Measurements from ENCODE around the gene CISD2.

CISD2 gene

DNA sequence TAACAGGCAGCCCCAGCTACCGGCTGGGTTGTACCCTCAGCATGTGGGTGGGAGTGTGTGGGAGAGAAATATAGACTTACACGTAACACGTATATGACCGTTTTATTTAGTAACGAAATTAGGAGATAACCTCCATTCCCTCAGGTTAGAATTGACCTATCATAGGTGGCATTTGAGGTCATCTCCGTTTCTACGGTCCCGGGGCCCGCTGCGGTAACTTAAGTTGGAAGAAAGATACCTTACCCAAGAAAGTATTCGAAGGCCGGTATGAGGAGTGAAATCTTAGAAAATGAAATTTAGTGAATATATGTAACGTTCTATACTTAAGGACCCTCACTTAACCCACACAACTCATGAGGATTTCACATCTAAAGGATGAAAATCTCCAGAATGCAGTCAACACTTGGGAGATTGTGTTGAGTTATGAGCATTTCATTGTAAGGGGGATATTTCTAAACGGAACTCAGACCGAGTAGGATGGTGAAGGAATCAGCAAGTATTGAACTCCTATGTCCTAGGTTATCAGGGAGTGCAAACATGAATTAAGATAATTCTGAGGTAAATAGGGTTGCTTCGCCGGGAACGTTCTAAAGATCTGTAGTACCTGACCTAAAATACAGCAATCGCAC lies 891 bp downstream of the CISD2 start:
- TF ChIP-seq TAF1 (IDR thresholded peaks at IDR 0.05; ENCODE audit: borderline replicate concordance, insufficient read depth, low read length) (no peak), SIN3A (IDR thresholded peaks at IDR 0.05; ENCODE audit: borderline replicate concordance, insufficient read depth, low read length) (0 out of 2 replicates have a peak, but pooled peaks have one; percentile 9)

DNA sequence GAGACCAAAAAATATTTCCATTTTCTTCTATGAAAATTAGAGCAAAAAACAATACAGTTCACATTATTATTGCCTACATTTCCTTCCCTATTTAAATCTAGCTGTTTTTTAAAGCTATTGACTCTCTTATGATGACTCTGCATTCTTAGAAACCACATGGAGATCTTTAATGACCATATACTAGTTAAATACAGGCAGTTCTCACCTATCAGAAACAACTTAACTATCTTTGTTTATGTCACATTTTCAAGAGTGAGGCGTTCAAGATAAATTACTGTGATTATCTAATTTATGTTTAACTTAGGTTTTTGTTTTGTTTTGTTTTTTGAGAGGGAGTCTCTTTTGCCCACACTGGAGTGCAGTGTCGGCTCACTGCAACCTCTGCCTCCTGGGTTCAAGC lies 3.0 kb downstream of the CISD2 start:
- TF ChIP-seq SIN3A (IDR thresholded peaks at IDR 0.05; ENCODE audit: borderline replicate concordance, insufficient read depth, low read length) (no peak), TAF1 (IDR thresholded peaks at IDR 0.05; ENCODE audit: borderline replicate concordance, insufficient read depth, low read length) (no peak), FOXP2 (optimal IDR thresholded peaks at IDR 0.05; ENCODE audit: borderline replicate concordance, extremely low read depth, extremely low read length, insufficient read depth) (no peak), POLR2AphosphoS5 (IDR thresholded peaks at IDR 0.05; ENCODE audit: low read depth, low read length) (no peak)
- TF ChIP-seq, protein P1, sequence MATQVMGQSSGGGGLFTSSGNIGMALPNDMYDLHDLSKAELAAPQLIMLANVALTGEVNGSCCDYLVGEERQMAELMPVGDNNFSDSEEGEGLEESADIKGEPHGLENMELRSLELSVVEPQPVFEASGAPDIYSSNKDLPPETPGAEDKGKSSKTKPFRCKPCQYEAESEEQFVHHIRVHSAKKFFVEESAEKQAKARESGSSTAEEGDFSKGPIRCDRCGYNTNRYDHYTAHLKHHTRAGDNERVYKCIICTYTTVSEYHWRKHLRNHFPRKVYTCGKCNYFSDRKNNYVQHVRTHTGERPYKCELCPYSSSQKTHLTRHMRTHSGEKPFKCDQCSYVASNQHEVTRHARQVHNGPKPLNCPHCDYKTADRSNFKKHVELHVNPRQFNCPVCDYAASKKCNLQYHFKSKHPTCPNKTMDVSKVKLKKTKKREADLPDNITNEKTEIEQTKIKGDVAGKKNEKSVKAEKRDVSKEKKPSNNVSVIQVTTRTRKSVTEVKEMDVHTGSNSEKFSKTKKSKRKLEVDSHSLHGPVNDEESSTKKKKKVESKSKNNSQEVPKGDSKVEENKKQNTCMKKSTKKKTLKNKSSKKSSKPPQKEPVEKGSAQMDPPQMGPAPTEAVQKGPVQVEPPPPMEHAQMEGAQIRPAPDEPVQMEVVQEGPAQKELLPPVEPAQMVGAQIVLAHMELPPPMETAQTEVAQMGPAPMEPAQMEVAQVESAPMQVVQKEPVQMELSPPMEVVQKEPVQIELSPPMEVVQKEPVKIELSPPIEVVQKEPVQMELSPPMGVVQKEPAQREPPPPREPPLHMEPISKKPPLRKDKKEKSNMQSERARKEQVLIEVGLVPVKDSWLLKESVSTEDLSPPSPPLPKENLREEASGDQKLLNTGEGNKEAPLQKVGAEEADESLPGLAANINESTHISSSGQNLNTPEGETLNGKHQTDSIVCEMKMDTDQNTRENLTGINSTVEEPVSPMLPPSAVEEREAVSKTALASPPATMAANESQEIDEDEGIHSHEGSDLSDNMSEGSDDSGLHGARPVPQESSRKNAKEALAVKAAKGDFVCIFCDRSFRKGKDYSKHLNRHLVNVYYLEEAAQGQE (IDR thresholded peaks at IDR 0.05; ENCODE audit: insufficient read depth in 1 of 2, low read depth in 2 of 2, low read length in 2 of 2) = no peak

DNA sequence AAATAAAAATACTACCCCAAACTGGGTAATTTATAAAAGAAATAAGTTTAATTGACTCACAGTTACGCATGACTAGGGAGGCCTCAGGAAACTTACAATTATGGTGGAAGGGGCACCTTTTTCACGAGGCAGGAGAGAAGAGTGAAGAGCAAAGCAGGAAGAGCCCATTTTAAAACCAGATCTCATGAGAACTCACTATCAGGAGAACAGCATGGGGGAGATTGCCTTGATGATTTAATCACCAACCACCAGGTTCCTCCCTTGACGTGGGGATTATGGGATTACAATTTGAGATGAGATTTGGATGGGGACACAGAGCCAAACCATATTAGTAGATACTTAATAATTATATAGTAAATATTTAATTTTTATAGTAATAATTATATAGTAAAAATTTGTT lies 10.1 kb downstream of the CISD2 start:
- TF ChIP-seq, protein P1 (IDR thresholded peaks at IDR 0.05; ENCODE audit: insufficient read depth in 1 of 2, low read depth in 2 of 2, low read length in 2 of 2) = no peak

DNA sequence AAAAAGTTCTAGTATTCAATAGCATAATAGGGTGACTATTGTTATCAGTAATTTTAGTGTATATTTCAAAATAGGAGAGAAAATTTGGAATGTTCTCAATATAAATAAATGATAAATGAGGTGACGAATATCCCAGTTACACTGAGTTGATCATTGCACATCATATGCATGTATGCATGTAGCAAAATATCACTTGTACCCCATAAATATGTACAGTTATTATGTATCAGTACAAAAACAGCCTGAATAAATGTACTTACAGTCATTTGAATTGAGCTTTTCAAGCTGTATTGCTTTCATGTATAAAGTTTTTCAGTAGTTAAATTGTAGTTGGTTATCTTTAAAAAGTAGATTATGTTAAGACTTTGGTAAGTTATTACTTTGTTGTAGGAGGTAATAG lies 12.6 kb downstream of the CISD2 start:
- TF ChIP-seq FOXP2 (optimal IDR thresholded peaks at IDR 0.05; ENCODE audit: borderline replicate concordance, extremely low read depth, extremely low read length, insufficient read depth) (no peak), SIN3A (IDR thresholded peaks at IDR 0.05; ENCODE audit: borderline replicate concordance, insufficient read depth, low read length) (no peak), TAF1 (IDR thresholded peaks at IDR 0.05; ENCODE audit: borderline replicate concordance, insufficient read depth, low read length) (no peak), POLR2AphosphoS5 (IDR thresholded peaks at IDR 0.05; ENCODE audit: low read depth, low read length) (no peak)
- TF ChIP-seq, protein P1 (IDR thresholded peaks at IDR 0.05; ENCODE audit: insufficient read depth in 1 of 2, low read depth in 2 of 2, low read length in 2 of 2) = no peak

DNA sequence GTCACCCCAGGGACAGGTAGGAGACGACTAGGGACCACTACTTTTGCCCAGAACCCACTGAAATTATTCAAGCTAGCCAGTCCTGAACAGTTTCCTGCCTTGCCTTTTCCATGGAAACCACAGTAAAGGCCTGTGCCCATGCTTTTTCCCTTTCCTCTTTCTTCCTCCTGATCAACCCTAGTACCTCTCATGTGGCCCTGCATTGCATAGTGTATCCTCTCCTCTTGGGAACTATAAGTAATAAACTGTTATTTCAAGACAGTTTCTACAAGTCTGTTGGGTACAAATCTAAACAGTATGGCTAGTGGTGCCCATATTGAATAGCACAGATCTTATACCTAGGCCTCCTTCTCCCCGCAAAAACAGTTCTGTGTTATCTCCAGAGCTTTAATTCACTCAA lies 14.5 kb downstream of the CISD2 start:
- no peak for TF ChIP-seq TAF1 (IDR thresholded peaks at IDR 0.05; ENCODE audit: borderline replicate concordance, insufficient read depth, low read length)

DNA sequence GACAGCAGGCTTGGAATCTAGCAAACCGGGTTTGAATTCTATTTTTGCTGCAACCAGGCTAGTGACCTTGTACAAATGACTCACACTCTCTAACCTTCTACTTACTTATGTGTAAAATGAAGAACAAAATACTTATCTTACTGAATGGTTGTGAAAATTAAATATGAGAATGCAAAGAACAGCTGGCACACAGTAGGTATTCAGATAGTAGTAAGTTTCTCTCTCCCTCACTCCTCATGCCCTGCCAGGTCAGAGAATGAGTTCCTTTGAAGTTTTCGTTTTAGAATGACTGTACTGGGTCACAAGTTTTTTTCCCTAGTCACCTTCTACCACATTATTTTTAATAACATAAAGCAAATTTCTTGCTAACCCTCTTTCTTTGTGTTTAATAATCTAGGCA lies 33.0 kb downstream of the CISD2 start:
- TF ChIP-seq POLR2AphosphoS5 (IDR thresholded peaks at IDR 0.05; ENCODE audit: low read depth, low read length) = no peak
- TF ChIP-seq TAF1 (IDR thresholded peaks at IDR 0.05; ENCODE audit: borderline replicate concordance, insufficient read depth, low read length) = no peak
- no peak for TF ChIP-seq FOXP2 (optimal IDR thresholded peaks at IDR 0.05; ENCODE audit: borderline replicate concordance, extremely low read depth, extremely low read length, insufficient read depth)
- TF ChIP-seq SIN3A (IDR thresholded peaks at IDR 0.05; ENCODE audit: borderline replicate concordance, insufficient read depth, low read length) = no peak
- TF ChIP-seq, protein P1 (IDR thresholded peaks at IDR 0.05; ENCODE audit: insufficient read depth in 1 of 2, low read depth in 2 of 2, low read length in 2 of 2) = no peak

Data from PFSK-1 (cell line).